ENCODE results near the gene TMEM253. TPM values are rescaled to one million over a fixed set of nuclear protein-coding genes. Genes with fewer than 3 reads are reported as not detected.

The TMEM253 gene
- total RNA-seq, 1 experiment from 2014 or later: not detected

DNA sequence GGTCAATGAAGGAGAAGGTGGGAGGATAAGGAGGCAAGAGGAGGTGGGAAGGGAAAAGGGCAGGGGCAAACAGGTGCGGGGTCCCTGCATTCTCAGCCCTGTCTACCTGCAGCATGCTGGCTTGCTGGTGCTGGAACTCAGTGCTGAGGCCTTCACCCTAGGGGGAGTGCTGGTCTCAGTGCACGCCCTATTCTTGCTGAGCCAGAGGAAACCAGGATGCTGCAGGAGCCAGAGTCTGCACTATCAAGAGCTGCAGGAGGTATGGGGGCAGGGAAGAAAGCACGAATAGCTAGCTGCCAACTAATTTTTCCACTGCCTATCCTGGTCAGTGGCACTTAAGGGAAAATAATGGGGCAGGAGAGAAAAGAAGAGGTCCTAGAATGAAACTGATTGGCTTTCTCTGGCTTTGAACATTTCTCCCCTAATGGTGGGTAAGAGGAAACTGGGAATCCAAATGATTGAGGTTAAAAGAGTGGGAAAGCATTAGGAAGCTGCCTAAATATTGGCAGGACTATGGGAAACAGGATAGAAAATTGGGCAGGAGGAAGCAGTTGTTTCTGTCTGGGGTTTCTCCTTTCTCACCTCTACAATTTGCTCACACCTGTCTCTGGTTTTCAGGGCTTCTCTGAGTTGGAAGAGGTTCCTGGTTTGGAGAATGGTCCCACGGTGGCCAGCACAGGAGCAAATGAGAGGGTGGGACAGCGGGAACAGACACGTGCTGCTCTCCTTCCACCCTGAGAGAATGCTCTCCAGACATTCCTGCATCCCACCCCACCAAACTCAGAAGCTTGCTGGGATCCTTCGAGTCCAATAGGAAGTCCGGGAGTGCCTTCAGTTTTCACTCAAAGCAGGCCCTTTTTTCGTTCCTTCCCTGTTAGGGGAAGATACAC is 1.9 kb downstream of the TMEM253 start:
- H3K9me3 ChIP-seq (replicated peaks): no peaks in the 10 kb centered on the region
- no peaks in the 10 kb centered on the region for H3K36me3 ChIP-seq
- no peaks in the 10 kb centered on the region for H3K27me3 ChIP-seq
- no peak for DNase-seq
- H3K4me1 ChIP-seq: peaks cover 18% of the 10 kb centered on the region
- H3K27ac ChIP-seq: peak overlapping the region; percentile 99; the same call in 1 of the 2 replicates
- H3K4me3 ChIP-seq: peak overlapping the region; percentile 63

DNA sequence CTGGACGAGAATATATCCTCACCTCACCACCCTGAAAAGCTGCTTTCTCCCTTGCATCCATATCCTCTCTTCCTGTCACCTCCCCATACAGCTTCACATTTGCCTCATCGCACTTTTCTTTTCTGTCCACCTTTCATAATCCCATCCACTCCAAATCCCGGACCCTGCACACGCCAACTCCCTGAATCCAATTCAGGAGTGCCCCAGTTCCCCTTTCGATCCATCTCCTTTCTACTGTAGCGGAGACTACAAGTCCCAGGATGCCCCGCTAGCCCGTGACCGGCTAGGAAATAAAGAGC is 2.5 kb downstream of the TMEM253 start:
- no peak for DNase-seq
- Histone ChIP-seq H3K36me3 (no peaks in the 10 kb centered on the region), H3K27ac (peak overlapping the region; percentile 99), H3K4me3 (peak overlapping the region; percentile 63), H3K4me1 (peaks cover 18% of the 10 kb centered on the region), H3K27me3 (no peaks in the 10 kb centered on the region), H3K9me3 (replicated peaks) (no peaks in the 10 kb centered on the region)

DNA sequence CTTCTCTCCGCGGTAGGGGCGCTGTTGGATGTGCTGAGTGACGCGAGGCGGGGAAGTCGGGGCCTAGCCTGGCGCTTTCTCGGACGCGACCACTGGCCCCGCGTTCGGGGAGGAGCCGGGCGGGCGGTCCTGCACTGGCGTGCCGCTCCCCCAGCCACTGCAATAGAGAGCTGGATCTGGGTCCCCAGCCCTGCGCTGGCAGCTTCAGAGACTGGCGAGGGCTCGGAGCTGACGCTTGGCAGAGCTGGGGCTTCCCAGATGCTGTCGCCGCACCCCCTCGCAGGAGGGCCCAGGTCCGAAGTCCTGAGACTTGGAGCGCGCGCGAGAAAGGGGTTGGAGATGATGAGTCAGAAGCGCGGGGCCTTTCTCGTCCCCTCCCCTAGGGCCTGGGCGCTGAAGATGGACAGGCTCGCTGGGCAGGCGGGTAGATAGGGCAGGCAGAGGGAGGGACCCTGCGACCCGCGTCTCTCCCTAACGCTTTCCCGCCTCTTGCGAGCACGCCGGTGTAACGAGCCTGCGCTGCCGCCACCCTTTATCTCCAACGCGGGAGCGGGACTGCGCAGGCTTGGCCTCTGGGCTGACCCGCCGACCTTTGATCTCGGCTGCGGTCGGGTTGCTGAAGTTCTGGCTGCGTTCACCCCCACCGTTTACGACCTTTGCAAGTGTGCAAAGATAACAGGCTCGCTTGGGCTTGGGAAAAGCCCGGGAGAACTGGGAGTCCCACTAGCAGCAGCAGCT is 3.0 kb downstream of the TMEM253 start:
- Histone ChIP-seq H3K27ac (peak overlapping the region; percentile 99), H3K36me3 (no peaks in the 10 kb centered on the region), H3K27me3 (no peaks in the 10 kb centered on the region), H3K4me3 (peak overlapping the region; percentile 63), H3K9me3 (replicated peaks) (no peaks in the 10 kb centered on the region), H3K4me1 (peaks cover 17% of the 10 kb centered on the region)
- DNase-seq: peak; percentile 96 to 97

GRCh38 chr14:21104448-21105060 is 3.7 kb downstream of the TMEM253 start:
- no peaks in the 10 kb centered on the region for H3K36me3 ChIP-seq
- peak overlapping the region; percentile 99 for H3K27ac ChIP-seq
- peaks cover 10% of the 10 kb centered on the region; the same call in 1 of the 2 replicates for H3K4me1 ChIP-seq
- no peaks in the 10 kb centered on the region for H3K27me3 ChIP-seq
- DNase-seq: peak; percentile 81 to 86
- peak overlapping the region; percentile 63 for H3K4me3 ChIP-seq
- no peaks in the 10 kb centered on the region for H3K9me3 ChIP-seq (replicated peaks)

- no peaks in the 10 kb centered on the region for H3K27me3 ChIP-seq
- H3K9me3 ChIP-seq (replicated peaks): no peaks in the 10 kb centered on the region
- DNase-seq: no peak
- no peak overlapping the region for H3K27ac ChIP-seq
- H3K36me3 ChIP-seq: no peaks in the 10 kb centered on the region
- peaks cover 8% of the 10 kb centered on the region; the same call in 1 of the 2 replicates for H3K4me1 ChIP-seq
- no peak overlapping the region for H3K4me3 ChIP-seq
Observed at GRCh38 chr14:21105095-21105494, 4.2 kb downstream of the TMEM253 start.

DNA sequence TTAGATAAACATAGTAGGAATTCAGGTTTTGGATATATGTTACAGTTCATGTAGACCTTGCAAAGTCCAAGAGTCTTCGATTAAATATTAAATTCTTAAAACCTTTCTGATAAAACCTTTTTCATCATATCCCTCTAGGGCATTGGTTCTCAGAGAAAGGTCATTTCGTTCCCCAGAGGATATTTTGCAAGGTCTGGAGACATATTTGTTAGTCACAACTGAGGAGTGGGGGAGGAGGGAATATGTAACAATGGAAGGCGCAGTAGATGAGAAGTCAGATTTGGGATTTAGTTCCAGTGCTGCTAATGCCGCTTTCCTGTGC is 5.3 kb downstream of the TMEM253 start:
- peaks cover 8% of the 10 kb centered on the region; the same call in 1 of the 2 replicates for H3K4me1 ChIP-seq
- peak overlapping the region; percentile 47 for H3K4me3 ChIP-seq
- H3K9me3 ChIP-seq (replicated peaks): no peaks in the 10 kb centered on the region
- peak overlapping the region; percentile 15; the same call in 1 of the 2 replicates for H3K27ac ChIP-seq
- no peaks in the 10 kb centered on the region for H3K36me3 ChIP-seq
- no peak for DNase-seq
- H3K27me3 ChIP-seq: no peaks in the 10 kb centered on the region

DNA sequence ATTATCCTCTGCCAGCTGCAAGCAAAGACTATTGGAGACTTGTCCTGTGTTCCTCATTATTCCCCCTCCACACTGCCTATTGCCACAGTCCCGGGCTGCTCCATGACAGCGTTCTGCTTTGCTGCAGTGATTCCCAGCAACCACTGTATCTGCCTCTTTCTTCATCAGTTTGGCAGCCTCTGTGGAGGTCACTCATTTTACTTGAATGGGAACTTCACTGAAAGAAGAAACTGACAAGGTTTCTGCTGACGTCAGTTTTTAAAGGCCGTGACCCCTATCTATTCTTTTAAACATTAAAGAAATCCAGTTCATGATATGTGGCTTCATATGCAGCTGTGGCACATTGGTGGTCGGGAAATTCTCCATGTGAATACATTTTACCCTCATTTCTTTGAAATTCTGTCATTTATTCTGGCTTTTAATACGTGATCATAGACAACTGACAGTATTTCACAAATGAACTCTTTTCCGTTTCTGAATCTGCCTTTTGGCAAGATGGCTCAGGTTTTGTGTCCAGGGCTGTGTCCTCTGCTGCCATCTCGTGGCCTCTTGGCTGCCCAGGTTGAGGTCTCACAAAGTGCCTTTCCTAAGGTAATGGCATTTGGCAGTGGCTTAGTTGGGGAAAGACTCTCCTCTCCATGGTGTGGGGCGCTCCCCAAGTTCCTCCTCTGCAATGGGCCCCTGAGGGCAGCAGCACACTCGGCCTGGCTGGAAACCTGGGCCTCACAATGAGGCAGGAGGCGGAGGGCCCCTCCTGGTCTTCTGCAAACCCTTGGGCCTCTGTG is 5.8 kb downstream of the TMEM253 start:
- Histone ChIP-seq H3K4me1 (peaks cover 8% of the 10 kb centered on the region; the same call in 1 of the 2 replicates), H3K27me3 (no peaks in the 10 kb centered on the region), H3K4me3 (peak overlapping the region; percentile 47), H3K27ac (peak overlapping the region; percentile 15; the same call in 1 of the 2 replicates), H3K9me3 (replicated peaks) (no peaks in the 10 kb centered on the region), H3K36me3 (no peaks in the 10 kb centered on the region)
- DNase-seq: peak; percentile 78 to 89

DNA sequence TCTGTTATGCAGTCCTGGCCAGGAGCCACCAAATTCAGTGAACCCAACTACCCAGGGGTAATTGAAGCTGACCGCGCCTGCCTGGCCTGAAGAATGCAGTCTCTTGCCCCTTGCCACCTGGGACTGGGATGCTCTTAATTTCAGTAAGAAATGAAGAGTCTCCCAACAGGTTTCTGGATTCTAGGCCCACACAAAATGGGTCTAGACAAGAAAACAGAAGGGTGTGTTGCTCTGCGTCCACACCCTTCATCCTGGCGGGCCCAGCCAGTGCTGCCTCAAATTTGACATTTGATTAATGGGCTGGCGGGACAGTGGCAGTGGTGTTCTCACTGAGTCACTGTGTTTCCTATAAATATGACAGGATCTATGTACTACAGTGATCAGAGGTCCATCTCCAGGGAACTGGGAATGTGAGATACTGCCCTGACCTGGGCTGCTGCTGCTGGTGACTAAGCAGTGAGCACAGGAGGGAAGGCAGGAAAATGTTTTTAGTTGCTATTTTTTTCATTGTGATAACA is 6.5 kb downstream of the TMEM253 start:
- H3K27me3 ChIP-seq: no peaks in the 10 kb centered on the region
- no peak overlapping the region for H3K4me3 ChIP-seq
- no peak for DNase-seq
- H3K27ac ChIP-seq: no peak overlapping the region
- peaks cover 8% of the 10 kb centered on the region; the same call in 1 of the 2 replicates for H3K4me1 ChIP-seq
- no peaks in the 10 kb centered on the region for H3K9me3 ChIP-seq (replicated peaks)
- H3K36me3 ChIP-seq: no peaks in the 10 kb centered on the region

GRCh38 chr14:21108791-21109190 is 7.9 kb downstream of the TMEM253 start:
- Histone ChIP-seq H3K4me3 (no peak overlapping the region), H3K4me1 (peaks cover 4% of the 10 kb centered on the region; the same call in 1 of the 2 replicates), H3K36me3 (no peaks in the 10 kb centered on the region), H3K27ac (no peak overlapping the region), H3K27me3 (no peaks in the 10 kb centered on the region), H3K9me3 (replicated peaks) (no peaks in the 10 kb centered on the region)
- DNase-seq: no peak

DNA sequence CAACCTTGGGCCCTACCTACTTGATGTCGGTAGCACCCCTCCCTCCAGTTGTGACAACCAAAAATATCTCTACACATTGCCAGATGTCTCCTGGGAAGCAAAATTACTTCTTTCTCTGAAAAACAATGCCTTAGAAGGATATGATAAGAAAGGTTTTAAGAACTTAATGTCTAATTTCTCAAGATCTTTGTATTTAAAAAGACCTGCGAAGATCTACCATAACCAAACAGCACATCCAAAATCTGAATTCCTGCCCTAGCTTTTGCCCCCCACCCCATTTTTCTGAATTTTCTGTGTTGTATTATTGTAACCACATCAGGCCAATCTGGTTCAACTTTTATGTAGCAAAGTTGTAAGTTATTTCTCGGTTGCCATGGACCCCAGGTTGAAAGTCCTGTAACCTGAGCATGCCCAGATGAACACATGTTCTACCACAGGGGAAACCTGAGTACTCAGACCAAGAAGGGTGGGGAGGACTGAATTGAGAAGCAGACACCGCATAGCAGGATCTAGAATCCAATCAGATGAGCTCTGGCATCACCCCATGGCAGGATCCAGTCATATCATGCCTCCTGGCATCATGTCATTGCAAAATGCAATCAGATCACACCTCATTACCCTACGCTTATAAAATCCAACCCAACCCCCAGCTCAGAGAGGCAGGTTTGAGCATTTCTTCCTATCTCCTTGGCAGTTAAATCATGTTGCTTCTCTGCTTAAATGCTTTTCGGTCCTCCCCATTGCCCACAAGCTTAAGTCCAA is 8.7 kb downstream of the TMEM253 start:
- H3K27me3 ChIP-seq: no peaks in the 10 kb centered on the region
- peak in 1 of 2 experiments; percentile 37 for DNase-seq
- no peak overlapping the region for H3K27ac ChIP-seq
- H3K36me3 ChIP-seq: no peaks in the 10 kb centered on the region
- no peaks in the 10 kb centered on the region for H3K9me3 ChIP-seq (replicated peaks)
- peaks cover 4% of the 10 kb centered on the region; the same call in 1 of the 2 replicates for H3K4me1 ChIP-seq
- no peak overlapping the region for H3K4me3 ChIP-seq

GRCh38 chr14:21112255-21112654 is 11.4 kb downstream of the TMEM253 start:
- H3K4me1 ChIP-seq: no peaks in the 10 kb centered on the region
- no peaks in the 10 kb centered on the region for H3K9me3 ChIP-seq (replicated peaks)
- no peak overlapping the region for H3K4me3 ChIP-seq
- H3K27ac ChIP-seq: no peak overlapping the region
- no peak for DNase-seq
- no peaks in the 10 kb centered on the region for H3K27me3 ChIP-seq
- no peaks in the 10 kb centered on the region for H3K36me3 ChIP-seq

GRCh38 chr14:21113369-21113768 is 12.5 kb downstream of the TMEM253 start:
- Histone ChIP-seq H3K27ac (no peak overlapping the region), H3K27me3 (no peaks in the 10 kb centered on the region), H3K4me1 (no peaks in the 10 kb centered on the region), H3K36me3 (no peaks in the 10 kb centered on the region), H3K9me3 (replicated peaks) (no peaks in the 10 kb centered on the region), H3K4me3 (no peak overlapping the region)
- DNase-seq: no peak

DNA sequence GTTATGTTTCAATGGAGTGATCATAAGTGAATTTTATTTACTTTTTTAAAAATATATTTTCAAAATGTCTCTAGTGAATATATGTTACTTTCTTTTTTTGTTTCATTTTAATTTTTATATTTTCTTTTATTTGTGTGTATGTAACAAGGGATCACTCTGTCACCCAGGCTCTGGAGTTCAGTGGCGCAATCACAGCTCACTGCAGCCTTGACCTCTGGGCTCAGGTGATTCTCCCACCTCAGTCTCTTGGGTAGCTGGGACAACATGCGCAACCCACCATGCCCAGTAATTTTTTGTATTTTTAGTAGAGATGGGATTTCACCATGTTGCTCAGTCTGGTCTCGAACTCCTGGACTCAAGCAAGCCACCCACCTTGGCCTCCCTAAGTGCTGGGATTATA is 18.1 kb downstream of the TMEM253 start:
- Histone ChIP-seq H3K9me3 (replicated peaks) (no peaks in the 10 kb centered on the region), H3K27ac (no peak overlapping the region), H3K27me3 (no peaks in the 10 kb centered on the region; the same call in 1 of the 2 replicates), H3K4me3 (no peak overlapping the region), H3K36me3 (no peaks in the 10 kb centered on the region), H3K4me1 (no peaks in the 10 kb centered on the region)
- no peak for DNase-seq

Measured in SJCRH30 (cell line).